ENCODE measurements around the gene HAUS6. TPM values are rescaled to one million over a fixed set of nuclear protein-coding genes. Genes with fewer than 3 reads are reported as not detected.
"Not testable (repeated sequence)": the region's sequence is repeated elsewhere in the genome, so short reads cannot be mapped to it uniquely, and the experiment has no call there.

The HAUS6 gene
- total RNA-seq, 1 donor from 2014 or later, result 17.6 TPM

DNA sequence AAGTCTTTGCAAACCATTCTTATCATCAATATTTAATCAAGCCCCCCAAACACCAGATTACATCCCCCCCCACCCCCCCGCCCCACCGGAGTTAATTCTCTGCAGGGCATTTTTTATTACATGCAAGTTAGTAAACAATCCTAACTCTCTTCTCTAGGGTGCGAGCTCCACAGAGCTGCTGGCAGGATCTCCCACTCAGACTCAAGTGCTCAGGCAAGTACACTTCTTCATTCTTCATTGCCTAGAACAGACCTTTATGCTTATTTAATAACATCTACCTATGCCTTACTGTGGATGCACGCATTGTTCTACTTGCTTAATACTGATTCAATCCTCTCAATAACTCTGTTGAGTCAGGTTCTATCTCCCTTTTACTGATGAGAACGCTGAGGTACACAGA is 79.6 kb downstream of the HAUS6 start:
- Mint-ChIP-seq H3K27ac (no peak overlapping the region), H3K4me3 (ENCODE audit: low read depth) (no peak overlapping the region), H3K4me1 (ENCODE audit: low read depth) (no peaks in the 10 kb centered on the region), H3K9me3 (ENCODE audit: low read depth) (no peaks in the 10 kb centered on the region), H3K27me3 (no peaks in the 10 kb centered on the region), H3K36me3 (ENCODE audit: insufficient read depth) (no peaks in the 10 kb centered on the region)
- DNase-seq (ENCODE audit: low spot score, unreplicated experiment), result no peak
- TF ChIP-seq, protein P1, sequence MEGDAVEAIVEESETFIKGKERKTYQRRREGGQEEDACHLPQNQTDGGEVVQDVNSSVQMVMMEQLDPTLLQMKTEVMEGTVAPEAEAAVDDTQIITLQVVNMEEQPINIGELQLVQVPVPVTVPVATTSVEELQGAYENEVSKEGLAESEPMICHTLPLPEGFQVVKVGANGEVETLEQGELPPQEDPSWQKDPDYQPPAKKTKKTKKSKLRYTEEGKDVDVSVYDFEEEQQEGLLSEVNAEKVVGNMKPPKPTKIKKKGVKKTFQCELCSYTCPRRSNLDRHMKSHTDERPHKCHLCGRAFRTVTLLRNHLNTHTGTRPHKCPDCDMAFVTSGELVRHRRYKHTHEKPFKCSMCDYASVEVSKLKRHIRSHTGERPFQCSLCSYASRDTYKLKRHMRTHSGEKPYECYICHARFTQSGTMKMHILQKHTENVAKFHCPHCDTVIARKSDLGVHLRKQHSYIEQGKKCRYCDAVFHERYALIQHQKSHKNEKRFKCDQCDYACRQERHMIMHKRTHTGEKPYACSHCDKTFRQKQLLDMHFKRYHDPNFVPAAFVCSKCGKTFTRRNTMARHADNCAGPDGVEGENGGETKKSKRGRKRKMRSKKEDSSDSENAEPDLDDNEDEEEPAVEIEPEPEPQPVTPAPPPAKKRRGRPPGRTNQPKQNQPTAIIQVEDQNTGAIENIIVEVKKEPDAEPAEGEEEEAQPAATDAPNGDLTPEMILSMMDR (IDR thresholded peaks at IDR 0.05; ENCODE audit: unreplicated experiment), result no peak

DNA sequence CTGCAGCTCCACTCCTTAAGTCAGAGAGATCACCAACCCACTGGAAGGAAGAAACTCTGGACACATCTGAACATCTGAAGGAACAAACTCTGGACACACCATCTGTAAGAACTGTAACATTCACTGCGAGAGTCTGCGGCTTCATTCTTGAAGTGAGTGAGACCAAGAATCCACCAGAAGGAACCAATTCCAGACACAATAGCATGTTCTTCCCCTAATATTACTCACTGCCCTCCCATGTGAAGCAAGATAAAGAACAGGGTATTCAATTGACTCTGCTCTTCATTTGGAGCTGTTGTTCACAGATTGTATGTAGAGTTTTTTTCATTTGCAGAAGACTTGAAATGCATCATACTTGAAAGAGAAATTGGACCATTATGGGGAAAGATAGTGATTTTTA is 80.5 kb downstream of the HAUS6 start:
- H3K36me3 Mint-ChIP-seq (ENCODE audit: insufficient read depth), result no peaks in the 10 kb centered on the region
- DNase-seq (ENCODE audit: low spot score, unreplicated experiment), result no peak
- TF ChIP-seq, protein P1 (IDR thresholded peaks at IDR 0.05; ENCODE audit: unreplicated experiment), result no peak
- no peak overlapping the region for H3K27ac Mint-ChIP-seq
- no peaks in the 10 kb centered on the region for H3K27me3 Mint-ChIP-seq
- H3K4me3 Mint-ChIP-seq (ENCODE audit: low read depth), result no peak overlapping the region
- H3K9me3 Mint-ChIP-seq (ENCODE audit: low read depth), result no peaks in the 10 kb centered on the region
- H3K4me1 Mint-ChIP-seq (ENCODE audit: low read depth), result no peaks in the 10 kb centered on the region

DNA sequence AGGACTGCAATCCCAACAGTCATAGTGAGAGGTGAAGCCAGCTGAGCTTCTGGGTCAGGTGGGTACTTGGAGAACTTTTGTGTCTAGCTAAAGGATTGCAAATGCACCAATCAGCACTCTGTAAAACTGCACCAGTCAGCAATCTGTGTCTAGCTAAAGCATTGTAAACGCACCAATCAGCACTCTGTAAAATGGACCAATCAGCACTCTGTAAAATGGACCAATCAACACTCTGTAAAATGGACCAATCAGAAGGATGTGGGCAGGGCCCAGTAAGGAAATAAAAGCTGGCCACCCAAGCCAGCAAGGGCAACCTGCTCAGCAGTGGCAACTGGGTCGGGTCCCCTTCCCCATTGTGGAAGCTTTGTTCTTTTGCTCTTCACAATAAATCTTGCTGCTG is 81.1 kb downstream of the HAUS6 start:
- not testable (repeated sequence) for H3K36me3 Mint-ChIP-seq (ENCODE audit: insufficient read depth); H3K27ac Mint-ChIP-seq; H3K9me3 Mint-ChIP-seq (ENCODE audit: low read depth); DNase-seq (ENCODE audit: low spot score, unreplicated experiment); H3K4me3 Mint-ChIP-seq (ENCODE audit: low read depth); H3K4me1 Mint-ChIP-seq (ENCODE audit: low read depth); H3K27me3 Mint-ChIP-seq

DNA sequence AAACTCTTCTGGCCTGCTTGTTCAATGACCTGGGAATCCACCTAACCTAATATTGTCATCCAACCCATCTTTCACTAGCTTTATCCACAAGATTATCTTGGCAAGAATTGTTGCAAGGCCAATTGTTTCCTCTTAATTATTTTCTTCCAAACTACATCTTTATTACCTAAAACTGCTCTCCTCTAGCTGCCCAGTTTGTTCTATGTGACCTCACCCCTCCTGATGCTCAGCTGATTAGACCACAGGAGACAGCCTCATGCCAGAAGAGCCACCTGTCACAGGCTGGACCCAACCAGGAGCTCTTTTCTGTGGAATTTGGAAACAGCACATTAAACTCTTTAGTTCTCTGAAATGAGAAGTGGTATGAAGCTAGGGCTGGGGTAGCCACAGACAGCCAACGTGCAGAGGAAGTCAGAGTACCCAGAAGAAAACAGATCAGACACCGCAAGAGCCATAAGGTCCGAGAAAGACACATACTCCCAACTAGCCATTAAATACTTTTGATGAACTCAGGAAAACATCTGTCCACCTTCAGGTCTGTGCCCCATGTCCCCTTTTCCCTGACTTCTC is 81.7 kb downstream of the HAUS6 start:
- H3K4me1 Mint-ChIP-seq (ENCODE audit: low read depth), result no peaks in the 10 kb centered on the region
- H3K36me3 Mint-ChIP-seq (ENCODE audit: insufficient read depth), result no peaks in the 10 kb centered on the region
- no peak overlapping the region for H3K27ac Mint-ChIP-seq
- DNase-seq (ENCODE audit: low spot score, unreplicated experiment), result no peak
- H3K9me3 Mint-ChIP-seq (ENCODE audit: low read depth), result no peaks in the 10 kb centered on the region
- TF ChIP-seq, protein P1 (IDR thresholded peaks at IDR 0.05; ENCODE audit: unreplicated experiment), result no peak
- no peaks in the 10 kb centered on the region for H3K27me3 Mint-ChIP-seq
- H3K4me3 Mint-ChIP-seq (ENCODE audit: low read depth), result no peak overlapping the region

DNA sequence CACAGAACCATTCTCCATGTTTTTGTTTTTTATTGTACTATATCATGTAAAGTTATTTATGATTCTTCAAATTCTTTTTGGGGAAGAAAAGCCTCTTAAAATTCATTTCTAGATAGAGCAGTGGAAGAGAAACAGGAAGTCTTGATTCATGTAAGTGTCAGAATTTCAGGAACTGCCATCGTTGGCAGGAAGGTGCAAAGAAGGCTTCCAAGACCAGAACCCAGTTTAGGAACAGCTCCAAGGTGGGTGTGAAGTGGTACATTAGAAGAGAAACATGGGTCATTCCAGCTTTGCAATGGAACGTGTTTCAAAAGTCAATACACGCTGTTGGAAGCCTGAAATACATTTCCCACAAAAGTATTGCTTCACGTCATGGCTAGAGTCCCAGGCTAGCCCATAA is 84.5 kb downstream of the HAUS6 start:
- no peaks in the 10 kb centered on the region for H3K9me3 Mint-ChIP-seq (ENCODE audit: low read depth)
- no peak for DNase-seq (ENCODE audit: low spot score, unreplicated experiment)
- TF ChIP-seq, protein P1 (IDR thresholded peaks at IDR 0.05; ENCODE audit: unreplicated experiment), result no peak
- no peaks in the 10 kb centered on the region for H3K4me1 Mint-ChIP-seq (ENCODE audit: low read depth)
- H3K36me3 Mint-ChIP-seq (ENCODE audit: insufficient read depth), result no peaks in the 10 kb centered on the region
- H3K4me3 Mint-ChIP-seq (ENCODE audit: low read depth), result no peak overlapping the region
- H3K27me3 Mint-ChIP-seq, result no peaks in the 10 kb centered on the region
- H3K27ac Mint-ChIP-seq, result no peak overlapping the region

DNA sequence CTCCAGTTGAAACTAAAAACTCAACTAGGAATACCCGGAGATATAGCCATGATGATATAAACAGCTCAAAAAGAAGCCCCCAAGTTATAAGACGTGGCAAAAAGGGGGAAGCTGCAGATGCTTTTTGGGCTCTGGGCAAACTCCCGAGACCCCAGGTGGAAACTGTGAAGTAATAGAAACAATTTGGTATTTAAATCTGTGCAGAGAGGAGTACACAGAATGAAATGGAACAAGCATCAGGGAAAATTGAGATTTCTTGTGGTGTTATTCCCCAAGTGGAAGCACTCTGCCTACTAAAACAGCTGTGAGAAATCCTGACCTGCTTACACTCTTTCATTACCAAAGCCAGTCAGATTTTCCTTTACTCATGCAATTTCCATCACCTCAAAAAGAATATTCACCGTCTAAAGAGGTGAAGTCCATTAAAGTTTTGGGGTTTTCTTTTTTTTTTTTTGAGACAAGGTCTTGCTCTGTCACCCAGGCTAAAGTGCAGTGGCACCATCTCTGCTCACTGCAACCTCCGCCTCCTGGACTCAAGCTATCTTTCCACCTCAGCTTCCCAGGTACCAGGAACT is 93.2 kb downstream of the HAUS6 start:
- H3K36me3 Mint-ChIP-seq (ENCODE audit: insufficient read depth), result no peaks in the 10 kb centered on the region
- no peaks in the 10 kb centered on the region for H3K27me3 Mint-ChIP-seq
- no peak overlapping the region for H3K27ac Mint-ChIP-seq
- TF ChIP-seq, protein P1 (IDR thresholded peaks at IDR 0.05; ENCODE audit: unreplicated experiment), result no peak
- peaks cover 7% of the 10 kb centered on the region for H3K4me1 Mint-ChIP-seq (ENCODE audit: low read depth)
- H3K4me3 Mint-ChIP-seq (ENCODE audit: low read depth), result no peak overlapping the region
- no peaks in the 10 kb centered on the region for H3K9me3 Mint-ChIP-seq (ENCODE audit: low read depth)
- no peak for DNase-seq (ENCODE audit: low spot score, unreplicated experiment)

All from progenitor cell of endocrine pancreas (in vitro differentiated cells).